Vagina (tissue), 2 donors: ENCODE measurements around the gene ELAVL1.

Experiments
- POLR2A ChIP-seq, 2 donors: fragments of 450-650 bp; IDR thresholded peaks; one replicate each; pipeline ENCODE4 v1.6.1; 2017; ENCODE audit warnings: antibody characterized with exemption in 2 of 2, mild to moderate bottlenecking in 2 of 2, moderate library complexity in 2 of 2
- POLR2AphosphoS5 ChIP-seq, 2 donors: sonication (generic); formaldehyde crosslinking; IDR thresholded peaks; one replicate each; pipeline ENCODE4 v1.9.0; 2017; ENCODE audit warnings: antibody characterized with exemption in 2 of 2, mild to moderate bottlenecking in 2 of 2, low read depth in 1 of 2; ENCODE audit not compliant: insufficient read depth in 1 of 2
- TF ChIP-seq, protein P1 (sequence below), 3 experiments: fragments of 450-650 bp in 2 of 3; fragments of 200-600 bp in 1 of 3; sonication (generic) in 1 of 3; IDR thresholded peaks; one replicate each; pipeline ENCODE4 v1.5.1; 2017 to 2019; ENCODE audit warnings: antibody characterized with exemption in 3 of 3, mild to moderate bottlenecking in 2 of 3, moderate library complexity in 2 of 3

DNA sequence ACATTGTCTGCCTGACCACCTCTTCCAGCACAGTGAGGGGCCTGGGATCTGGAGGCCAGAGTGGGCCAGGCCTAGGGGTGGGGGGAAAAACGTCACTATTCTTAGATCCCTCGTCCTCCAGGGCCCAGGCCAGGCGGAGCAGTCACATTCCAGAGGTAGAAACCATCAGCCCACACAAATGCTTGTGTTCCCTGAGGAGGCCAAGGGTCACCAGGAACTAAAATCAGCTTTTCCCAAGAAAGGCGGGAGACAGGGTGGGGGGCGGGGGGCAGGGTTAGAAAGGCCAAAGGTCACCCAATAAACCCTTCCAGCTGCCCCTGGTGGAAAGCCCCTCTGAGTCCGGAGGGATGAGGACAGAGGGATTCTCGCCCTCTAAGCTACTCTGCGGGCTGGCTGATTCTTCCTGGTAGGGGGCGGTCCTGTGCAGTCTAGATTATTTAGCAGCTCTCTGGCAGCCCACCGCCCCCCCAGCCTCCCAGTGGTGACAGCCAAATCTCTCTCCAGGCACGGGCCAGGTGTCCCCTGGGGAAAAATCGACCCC is 23.6 kb upstream of the ELAVL1 start:
- TF ChIP-seq, protein P1, sequence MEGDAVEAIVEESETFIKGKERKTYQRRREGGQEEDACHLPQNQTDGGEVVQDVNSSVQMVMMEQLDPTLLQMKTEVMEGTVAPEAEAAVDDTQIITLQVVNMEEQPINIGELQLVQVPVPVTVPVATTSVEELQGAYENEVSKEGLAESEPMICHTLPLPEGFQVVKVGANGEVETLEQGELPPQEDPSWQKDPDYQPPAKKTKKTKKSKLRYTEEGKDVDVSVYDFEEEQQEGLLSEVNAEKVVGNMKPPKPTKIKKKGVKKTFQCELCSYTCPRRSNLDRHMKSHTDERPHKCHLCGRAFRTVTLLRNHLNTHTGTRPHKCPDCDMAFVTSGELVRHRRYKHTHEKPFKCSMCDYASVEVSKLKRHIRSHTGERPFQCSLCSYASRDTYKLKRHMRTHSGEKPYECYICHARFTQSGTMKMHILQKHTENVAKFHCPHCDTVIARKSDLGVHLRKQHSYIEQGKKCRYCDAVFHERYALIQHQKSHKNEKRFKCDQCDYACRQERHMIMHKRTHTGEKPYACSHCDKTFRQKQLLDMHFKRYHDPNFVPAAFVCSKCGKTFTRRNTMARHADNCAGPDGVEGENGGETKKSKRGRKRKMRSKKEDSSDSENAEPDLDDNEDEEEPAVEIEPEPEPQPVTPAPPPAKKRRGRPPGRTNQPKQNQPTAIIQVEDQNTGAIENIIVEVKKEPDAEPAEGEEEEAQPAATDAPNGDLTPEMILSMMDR (IDR thresholded peaks at IDR 0.05), result no peak
- TF ChIP-seq POLR2AphosphoS5 (IDR thresholded peaks at IDR 0.05; ENCODE audit: insufficient read depth in 1 of 2, low read depth in 1 of 2) (no peak), POLR2A (IDR thresholded peaks at IDR 0.05) (no peak)
